HepG2 (cell line): ENCODE measurements around the gene MRGPRX4. TPM values are rescaled to one million over a fixed set of nuclear protein-coding genes. Genes with fewer than 3 reads are reported as not detected.

Source experiments
- ATAC-seq: fragments of 200-7000 bp; cut with Tn5 transposase; 3 replicates; pipeline ENCODE4 v1.9.1; 2020; ENCODE audit warnings: mild to moderate bottlenecking, moderate library complexity
- BruUV-seq: library from RNA; stranded (reverse); fragments of 400-500 nt; replicated peaks from 2 replicates; lab custom pipeline; 2021; lab: Mats Ljungman, UMichigan
- CTCF ChIA-PET: fragments of 300-600 bp; formaldehyde crosslinking; extraction: SDS; loops from one replicate; lab custom pipeline; 2021; ENCODE audit warnings: low total read pairs, inconsistent platforms, low intra/inter-chr PET ratio; lab: Yijun Ruan, JAX
- POLR2A ChIA-PET: fragments of 350-600 bp; sonication (Branson Sonifier 250); formaldehyde crosslinking; loops from one replicate; lab custom pipeline; 2020; ENCODE audit warnings: antibody characterized with exemption, inconsistent platforms; lab: Yijun Ruan, JAX
- DNase-seq: peaks from one replicate; pipeline ENCODE4 v3.0.0-alpha.2; 2015; ENCODE audit warnings: low spot score
- FAIRE-seq: peaks from 3 replicates; lab custom pipeline; 2011; peaks lifted over from hg19 to GRCh38; lab: Jason Lieb, UNC
- H2AFZ ChIP-seq: one replicate; pipeline ENCODE4 v1.6.1; 2011; ENCODE audit warnings: low read length, inconsistent platforms
- H3K27ac ChIP-seq: fragments of 300-600 bp; 3 replicates; pipeline ENCODE4 v1.8.0; 2011; ENCODE audit warnings: mixed run types, mild to moderate bottlenecking, mixed read lengths, low read length, inconsistent platforms; ENCODE audit not compliant: insufficient read depth; ENCODE audit errors: extremely low read length
- H3K27me3 ChIP-seq, 2 experiments: fragments of 200-600 bp in 1 of 2; 2 replicates in 1 of 2; 3 replicates in 1 of 2; pipeline versions ENCODE4 v1.6.0 to v1.8.0; 2011; ENCODE audit warnings: low read length in 2 of 2, mild to moderate bottlenecking in 2 of 2, moderate library complexity in 2 of 2, inconsistent platforms in 1 of 2; ENCODE audit not compliant: insufficient read depth in 2 of 2, control insufficient read depth in 1 of 2
- H3K36me3 ChIP-seq, 2 experiments: fragments of 200-600 bp in 1 of 2; replicated peaks in 1 of 2; 2 replicates in 1 of 2; 3 replicates in 1 of 2; pipeline versions ENCODE4 v1.5.1 to v1.8.0; 2011; ENCODE audit warnings: low read length in 2 of 2, inconsistent platforms in 1 of 2; ENCODE audit not compliant: insufficient read depth in 2 of 2, control insufficient read depth in 1 of 2
- H3K4me1 ChIP-seq: 2 replicates; pipeline ENCODE4 v1.5.1; 2012; ENCODE audit warnings: low read length, inconsistent platforms; ENCODE audit not compliant: insufficient read depth
- H3K4me2 ChIP-seq: 2 replicates; pipeline ENCODE4 v1.6.0; 2011; ENCODE audit warnings: low read depth, low read length, inconsistent platforms
- H3K4me3 ChIP-seq, 3 experiments: fragments of 200-600 bp in 1 of 3; sonication (generic), shearing (Covaris generic) in 1 of 3; replicated peaks in 1 of 3; 2 replicates each; pipeline ENCODE4 v1.5.1; 2011 to 2016; ENCODE audit warnings: low read length in 3 of 3, inconsistent platforms in 2 of 3, low read depth in 2 of 3, mild to moderate bottlenecking in 2 of 3, control low read depth in 1 of 3, mixed read lengths in 1 of 3; ENCODE audit not compliant: insufficient read depth in 1 of 3
- H3K79me2 ChIP-seq: one replicate; pipeline ENCODE4 v1.6.1; 2011; ENCODE audit warnings: low read length, inconsistent platforms; ENCODE audit not compliant: insufficient read depth
- H3K9ac ChIP-seq: 2 replicates; pipeline ENCODE4 v1.6.0; 2011; ENCODE audit warnings: mild to moderate bottlenecking, low read depth, low read length, inconsistent platforms; ENCODE audit not compliant: insufficient read depth
- H3K9me3 ChIP-seq: 2 replicates; pipeline ENCODE4 v1.5.1; 2012; ENCODE audit warnings: mild to moderate bottlenecking, low read length
- H4K20me1 ChIP-seq: 2 replicates; pipeline ENCODE4 v1.6.0; 2011; ENCODE audit warnings: inconsistent platforms, mild to moderate bottlenecking, low read length, moderate library complexity; ENCODE audit not compliant: insufficient read depth
- ATF1 ChIP-seq: IDR thresholded peaks from 2 replicates; pipeline ENCODE4 v1.6.1; 2016; ENCODE audit warnings: mild to moderate bottlenecking, control low read depth
- DNMT1 ChIP-seq: sonication (generic); formaldehyde crosslinking; IDR thresholded peaks from 2 replicates; pipeline ENCODE4 v1.5.1; 2020; ENCODE audit warnings: mild to moderate bottlenecking, missing genetic modification reagents
- GPN1 ChIP-seq: sonication (generic); formaldehyde crosslinking; IDR thresholded peaks from 2 replicates; pipeline ENCODE4 v1.5.1; 2020; ENCODE audit warnings: missing genetic modification reagents, borderline replicate concordance
- KLF16 ChIP-seq, 2 experiments: sonication (generic) in 1 of 2; formaldehyde crosslinking in 1 of 2; IDR thresholded peaks; 2 replicates each; pipeline versions ENCODE4 v1.6.1 to v1.8.0; 2016 to 2023; ENCODE audit warnings: missing genetic modification reagents in 2 of 2, missing compliant biosample characterization in 1 of 2
- NPAS2 ChIP-seq: sonication (generic); formaldehyde crosslinking; IDR thresholded peaks from 2 replicates; pipeline ENCODE4 v1.8.0; 2022; ENCODE audit warnings: mild to moderate bottlenecking, missing genetic modification reagents, borderline replicate concordance
- TBX3 ChIP-seq: fragments of 450-650 bp; IDR thresholded peaks from 2 replicates; pipeline ENCODE4 v1.6.1; 2017; ENCODE audit warnings: antibody characterized with exemption, mild to moderate bottlenecking, inconsistent platforms, borderline replicate concordance
- ZBTB26 ChIP-seq: IDR thresholded peaks from 2 replicates; pipeline ENCODE4 v1.6.1; 2016; ENCODE audit warnings: missing compliant biosample characterization, missing genetic modification reagents, borderline replicate concordance
- ZNF772 ChIP-seq: sonication (generic); formaldehyde crosslinking; IDR thresholded peaks from 2 replicates; pipeline ENCODE4 v1.5.0; 2020; ENCODE audit warnings: mild to moderate bottlenecking, missing genetic modification reagents
- WGBS: methylation state at CpG from one replicate; pipeline ENCODE4 v1.1.6; 2017; ENCODE audit warnings: low lambda C conversion rate; 5-methylcytosine and 5-hydroxymethylcytosine counted together
- in situ Hi-C: cut with HindIII; loops from 2 replicates; pipeline ENCODE4 v1.10.0; 2017; ENCODE audit warnings: low pct_unique_long_range_greater_than_20kb; ENCODE audit not compliant: extremely low pct_ligation_motif_present
- intact Hi-C: fragments of 100-400 bp; cut with micrococcal nuclease; formaldehyde crosslinking; loops from one replicate; pipeline ENCODE4 v1.10.0; 2022; ENCODE audit not compliant: unreplicated experiment
- polyA plus RNA-seq, 8 experiments: library from polyadenylated mRNA; depleted of rRNA in 3 of 8; stranded (reverse) in 7 of 8; unstranded in 1 of 8; fragments of >200 nt; fragmentation: Illumina TruSeq in 4 of 8; extraction: Trizol in 4 of 8; gene quantifications; 2 replicates each; pipeline versions ENCODE4 v1.2.1 to v1.2.3, GENCODE V29; 2011 to 2016; ENCODE audit warnings: low read depth in 4 of 8, missing spikeins in 1 of 8, mixed read lengths in 1 of 8; ENCODE audit not compliant: insufficient read depth in 1 of 8
- total RNA-seq, 5 experiments: library from RNA; depleted of rRNA; stranded (reverse); fragments of >200 nt; fragmentation: Illumina TruSeq; extraction: Trizol; gene quantifications; 2 replicates each; pipeline ENCODE4 v1.2.3, GENCODE V29; 2016; ENCODE audit warnings: low read depth in 1 of 5
- TF ChIP-seq, protein P1 (sequence below): IDR thresholded peaks from 2 replicates; pipeline ENCODE4 v1.6.1; 2016; ENCODE audit warnings: missing compliant biosample characterization, missing genetic modification reagents, borderline replicate concordance

Gene MRGPRX4
- total and polyA plus RNA-seq, 2 of the 13 experiments (the other 11 are each of a cell fraction or from before 2014, with no cell fraction given), result 0.18 TPM

DNA sequence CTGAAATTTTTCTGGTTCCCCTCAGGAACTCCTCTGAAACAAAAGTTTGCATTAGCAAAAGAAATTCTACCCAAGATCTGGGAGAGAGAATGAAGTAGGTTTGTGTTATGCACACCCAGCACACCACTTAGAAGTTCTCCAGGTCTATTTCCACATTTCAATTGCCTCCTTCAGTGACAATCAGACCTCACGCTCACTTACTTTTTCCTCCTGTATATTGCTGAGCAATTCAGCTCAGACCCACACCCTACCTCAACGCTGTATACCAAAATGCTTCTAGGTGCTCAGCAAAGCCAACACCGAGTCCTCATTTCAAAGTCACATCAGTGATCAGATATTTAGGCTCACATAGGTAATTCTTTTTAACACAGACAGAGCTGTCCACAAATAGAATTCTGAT is 21.1 kb upstream of the MRGPRX4 start:
- in situ Hi-C loops, result no loop called here
- no peak overlapping the region for H3K27ac ChIP-seq
- no peak for DNase-seq
- TF ChIP-seq ZNF772 (CRISPR knock-in tag) (no peak), ATF1 (no peak), DNMT1 (no peak), KLF16 (CRISPR knock-in tag; IDR thresholded peaks at IDR 0.05) (no peak), TBX3 (no peak)
- TF ChIP-seq, protein P1, sequence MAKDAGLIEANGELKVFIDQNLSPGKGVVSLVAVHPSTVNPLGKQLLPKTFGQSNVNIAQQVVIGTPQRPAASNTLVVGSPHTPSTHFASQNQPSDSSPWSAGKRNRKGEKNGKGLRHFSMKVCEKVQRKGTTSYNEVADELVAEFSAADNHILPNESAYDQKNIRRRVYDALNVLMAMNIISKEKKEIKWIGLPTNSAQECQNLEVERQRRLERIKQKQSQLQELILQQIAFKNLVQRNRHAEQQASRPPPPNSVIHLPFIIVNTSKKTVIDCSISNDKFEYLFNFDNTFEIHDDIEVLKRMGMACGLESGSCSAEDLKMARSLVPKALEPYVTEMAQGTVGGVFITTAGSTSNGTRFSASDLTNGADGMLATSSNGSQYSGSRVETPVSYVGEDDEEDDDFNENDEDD (CRISPR knock-in tag), result no peak
- TF ChIP-seq, all 625 proteins: peak for 0
- no peaks in the 10 kb centered on the region for H3K9me3 ChIP-seq
- no TSS peak for BruUV-seq
- no peak overlapping the region for H3K4me3 ChIP-seq
- no peaks in the 10 kb centered on the region for H3K4me1 ChIP-seq
- FAIRE-seq (no peak), ATAC-seq (no peak)
- H3K36me3 ChIP-seq, result no peaks in the 10 kb centered on the region
- H3K9ac ChIP-seq, result no peak overlapping the region
- ChIA-PET CTCF (no interaction called here), POLR2A (no interaction called here)
- peaks cover 1 to 36% of the 10 kb centered on the region in 2 experiments; a peak in 3 of 5 replicates for H3K27me3 ChIP-seq
- 21% methylated on average over 3 of the region's 3 CpGs for WGBS
- intact Hi-C loops, result no loop called here
- H2AFZ ChIP-seq, result no peak overlapping the region
- no peaks in the 10 kb centered on the region for H4K20me1 ChIP-seq
- no peaks in the 10 kb centered on the region for H3K79me2 ChIP-seq
- no peak overlapping the region for H3K4me2 ChIP-seq

DNA sequence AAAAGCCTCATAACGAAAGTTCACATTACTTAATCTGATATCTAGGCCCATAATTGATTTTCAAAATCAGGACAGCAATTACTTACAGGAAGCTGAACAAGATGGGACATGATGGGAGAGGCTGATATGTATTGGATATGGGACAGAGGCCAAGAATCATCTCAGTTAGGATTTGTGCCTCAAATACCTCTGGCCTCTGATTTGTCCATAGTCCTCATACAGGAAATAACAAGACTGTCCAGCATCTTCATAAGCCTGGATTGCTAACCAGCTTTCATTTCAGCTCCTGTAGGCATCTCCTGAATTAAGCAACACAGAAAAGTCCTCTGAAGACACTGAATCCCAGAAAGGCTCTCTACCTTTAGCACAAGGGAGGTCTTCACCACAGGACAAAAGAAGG is 4.3 kb upstream of the MRGPRX4 start:
- Histone ChIP-seq H3K9ac (no peak overlapping the region), H3K4me2 (no peak overlapping the region), H3K4me1 (peaks cover 17% of the 10 kb centered on the region; the same call in 1 of the 2 replicates), H3K79me2 (no peaks in the 10 kb centered on the region), H3K27me3 (peaks cover 0 to 3% of the 10 kb centered on the region in 2 experiments; a peak in 2 of 5 replicates), H3K9me3 (no peaks in the 10 kb centered on the region), H2AFZ (no peak overlapping the region), H4K20me1 (no peaks in the 10 kb centered on the region), H3K36me3 (no peaks in the 10 kb centered on the region), H3K4me3 (no peak overlapping the region), H3K27ac (no peak overlapping the region)
- in situ Hi-C loops, result no loop called here
- WGBS, result 0% methylated on average over 1 of the region's 1 CpG
- POLR2A ChIA-PET, result no interaction called here
- ATAC-seq (no peak), FAIRE-seq (no peak), DNase-seq (no peak)
- CTCF ChIA-PET, result no interaction called here
- TF ChIP-seq ZBTB26 (no peak), GPN1 (CRISPR knock-in tag) (no peak), NPAS2 (CRISPR knock-in tag) (no peak)
- intact Hi-C loops, result no loop called here
- no TSS peak for BruUV-seq
